A673 (cell line): ENCODE results near the gene LAMP2. TPM values are rescaled to one million over a fixed set of nuclear protein-coding genes. Genes with fewer than 3 reads are reported as not detected.

Experiments
- BruUV-seq: library from RNA; stranded (reverse); fragments of 400-500 nt; replicated peaks from 2 replicates; lab custom pipeline; 2021; lab: Mats Ljungman, UMichigan
- CTCF ChIA-PET: fragments of 300-600 bp; sonication (Branson Sonifier 250); formaldehyde crosslinking; loops from one replicate; lab custom pipeline; 2022; ENCODE audit warnings: antibody characterized with exemption; lab: Charles Lee
- POLR2A ChIA-PET: fragments of 300-600 bp; sonication (Branson Sonifier 250); formaldehyde crosslinking; loops from one replicate; lab custom pipeline; 2022; ENCODE audit warnings: antibody characterized with exemption; ENCODE audit not compliant: low non-redundant PET; lab: Charles Lee
- DNase-seq: peaks from one replicate; pipeline ENCODE4 v3.0.0-alpha.2; 2015; ENCODE audit warnings: low spot score
- H3K27ac ChIP-seq: fragments of 200-600 bp; sonication (generic); 2 replicates; pipeline ENCODE4 v1.5.1; 2016; ENCODE audit warnings: mixed run types, low read depth, mild to moderate bottlenecking, mixed read lengths, antibody characterized with exemption, low read length; ENCODE audit not compliant: poor library complexity, severe bottlenecking
- H3K27me3 ChIP-seq: fragments of 200-600 bp; sonication (generic); replicated peaks from 2 replicates; pipeline ENCODE4 v1.6.1; 2017; ENCODE audit warnings: mixed run types, low read depth, mild to moderate bottlenecking, mixed read lengths, antibody characterized with exemption, low read length; ENCODE audit not compliant: insufficient read depth, poor library complexity
- H3K36me3 ChIP-seq: fragments of 200-600 bp; sonication (generic); 2 replicates; pipeline ENCODE4 v1.6.1; 2016; ENCODE audit warnings: mixed run types, mild to moderate bottlenecking, mixed read lengths, antibody characterized with exemption, low read length; ENCODE audit not compliant: insufficient read depth, poor library complexity, severe bottlenecking
- H3K4me1 ChIP-seq: fragments of 200-600 bp; sonication (generic); 2 replicates; pipeline ENCODE4 v1.6.1; 2017; ENCODE audit warnings: mixed run types, mild to moderate bottlenecking, mixed read lengths, antibody characterized with exemption, low read length; ENCODE audit not compliant: insufficient read depth, poor library complexity, severe bottlenecking
- H3K4me3 ChIP-seq: fragments of 200-600 bp; sonication (generic); 2 replicates; pipeline ENCODE4 v1.5.1; 2016; ENCODE audit warnings: low read depth, mixed run types, mild to moderate bottlenecking, mixed read lengths, low read length; ENCODE audit not compliant: poor library complexity, severe bottlenecking
- H3K9me3 ChIP-seq: fragments of 200-600 bp; sonication (generic); 2 replicates; pipeline ENCODE4 v1.6.1; 2016; ENCODE audit warnings: mixed run types, low read depth, mild to moderate bottlenecking, mixed read lengths, antibody characterized with exemption, low read length; ENCODE audit not compliant: poor library complexity, severe bottlenecking
- CTCF ChIP-seq: fragments of 300-800, 200-600 bp; sonication (generic); conservative IDR thresholded peaks from 2 replicates; pipeline ENCODE4 v1.5.1; 2017; ENCODE audit warnings: low read depth, mild to moderate bottlenecking, antibody characterized with exemption, low read length, moderate library complexity, mixed read lengths
- EZH2 ChIP-seq: fragments of 200-600 bp; sonication (generic); IDR thresholded peaks from 2 replicates; pipeline ENCODE4 v1.6.1; 2017; ENCODE audit warnings: borderline replicate concordance, low read depth, mild to moderate bottlenecking, mixed read lengths, antibody characterized with exemption, low read length; ENCODE audit not compliant: poor library complexity, severe bottlenecking
- intact Hi-C: fragments of 100-400 bp; cut with micrococcal nuclease; formaldehyde crosslinking; loops from one replicate; pipeline ENCODE4 v1.10.0; 2022; ENCODE audit not compliant: unreplicated experiment
- total RNA-seq: library from RNA; stranded (reverse); gene quantifications from 2 replicates; pipeline ENCODE4 v1.2.3, GENCODE V29; 2021

Gene LAMP2
- total RNA-seq, 1 experiment from 2014 or later = 61.0 TPM

GRCh38 chrX:120456973-120457372 lies 12.1 kb downstream of the LAMP2 start:
- no peak overlapping the region for H3K27ac ChIP-seq
- H3K4me1 ChIP-seq = no peaks in the 10 kb centered on the region
- no peaks in the 10 kb centered on the region for H3K27me3 ChIP-seq
- TF ChIP-seq EZH2 = no peak
- TF ChIP-seq CTCF = no peak
- no peak for DNase-seq
- peaks cover 4% of the 10 kb centered on the region for H3K36me3 ChIP-seq
- H3K9me3 ChIP-seq = no peaks in the 10 kb centered on the region
- ChIA-PET POLR2A (no interaction called here), CTCF (no interaction called here)
- H3K4me3 ChIP-seq = no peak overlapping the region
- intact Hi-C loops = loop anchor here (10.0 kb wide), 2 partner anchors 212 to 242 kb away; no protein-coding TSS in a partner anchor
- BruUV-seq = no TSS peak

- Histone ChIP-seq H3K4me3 (no peak overlapping the region), H3K4me1 (no peaks in the 10 kb centered on the region), H3K36me3 (peaks cover 4% of the 10 kb centered on the region), H3K9me3 (no peaks in the 10 kb centered on the region), H3K27me3 (no peaks in the 10 kb centered on the region), H3K27ac (no peak overlapping the region)
- BruUV-seq = no TSS peak
- DNase-seq = no peak
- ChIA-PET POLR2A (no interaction called here), CTCF (no interaction called here)
- TF ChIP-seq CTCF = no peak
- TF ChIP-seq EZH2 = no peak
- intact Hi-C loops = loop anchor here (2.0 to 10.0 kb wide), 3 partner anchors 135 to 239 kb away; no protein-coding TSS in a partner anchor
These were observed 15.1 kb downstream of the LAMP2 start for GRCh38 chrX:120453985-120454384.

- Histone ChIP-seq H3K27me3 (no peaks in the 10 kb centered on the region), H3K27ac (no peak overlapping the region), H3K4me1 (no peaks in the 10 kb centered on the region), H3K4me3 (no peak overlapping the region), H3K9me3 (no peaks in the 10 kb centered on the region), H3K36me3 (peaks cover 4% of the 10 kb centered on the region)
- peak; percentile 56 for DNase-seq
- CTCF ChIA-PET = interaction anchor here (0.6 to 2.0 kb wide), 7 partner anchors 9 to 859 kb away, joined by 3 to 6 read pairs (median 4); no protein-coding TSS in a partner anchor
- TF ChIP-seq CTCF = peak; percentile 64
- no peak for TF ChIP-seq EZH2
- intact Hi-C loops = loop anchor here (2.0 to 10.0 kb wide), 3 partner anchors 133 to 237 kb away; no protein-coding TSS in a partner anchor
- BruUV-seq = no TSS peak
- POLR2A ChIA-PET = no interaction called here
These were observed 17.0 kb downstream of the LAMP2 start for GRCh38 chrX:120452131-120452530.
